ENCODE measurements around the gene HSPA12A.

The HSPA12A gene

DNA sequence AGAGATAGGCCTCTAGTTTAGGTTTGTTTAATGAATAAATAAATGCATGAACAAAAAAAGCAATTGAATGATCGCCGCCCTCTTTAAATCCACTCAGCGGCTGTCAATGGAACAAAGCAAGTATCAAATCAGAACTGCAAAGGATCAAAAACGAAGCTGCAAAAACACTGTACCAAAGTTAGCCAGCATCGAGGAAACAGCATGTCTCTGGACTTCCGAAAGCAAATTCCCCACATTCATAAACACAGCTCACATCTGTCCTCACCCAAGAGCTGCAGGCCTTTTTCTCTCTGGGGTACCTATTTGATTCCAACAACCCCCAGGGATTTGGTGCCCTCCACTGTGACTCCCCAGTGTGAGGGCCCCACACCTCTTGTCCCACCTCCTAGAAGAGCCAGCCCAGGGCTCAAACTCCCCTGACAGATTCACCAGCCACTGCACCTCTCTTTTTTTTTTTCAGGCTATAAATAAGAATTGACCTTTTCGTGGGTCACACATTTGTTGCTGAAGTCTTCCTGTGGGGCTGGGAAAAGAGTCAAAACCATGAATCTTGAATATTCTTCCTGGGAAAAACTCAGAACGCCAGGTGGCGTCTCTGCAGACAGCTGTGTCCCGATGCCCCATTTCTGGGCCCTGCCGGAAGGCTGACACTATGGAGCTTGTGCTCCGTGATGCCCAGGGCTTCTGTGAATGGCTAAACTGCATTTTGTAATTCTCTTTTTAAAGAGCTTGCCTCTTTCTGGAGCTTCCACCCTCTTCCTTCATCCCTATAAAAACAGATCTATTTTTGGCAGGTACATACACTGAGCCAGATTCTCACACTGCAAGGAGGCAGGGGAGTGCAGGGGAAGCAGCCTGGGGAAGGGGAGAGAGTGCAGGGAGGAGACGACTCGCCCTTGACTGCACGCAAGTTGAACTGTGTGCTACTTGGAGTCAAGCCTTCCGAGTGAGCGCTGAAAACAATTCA lies 51.7 kb downstream of the HSPA12A start:
- no peak for DNase-seq

DNA sequence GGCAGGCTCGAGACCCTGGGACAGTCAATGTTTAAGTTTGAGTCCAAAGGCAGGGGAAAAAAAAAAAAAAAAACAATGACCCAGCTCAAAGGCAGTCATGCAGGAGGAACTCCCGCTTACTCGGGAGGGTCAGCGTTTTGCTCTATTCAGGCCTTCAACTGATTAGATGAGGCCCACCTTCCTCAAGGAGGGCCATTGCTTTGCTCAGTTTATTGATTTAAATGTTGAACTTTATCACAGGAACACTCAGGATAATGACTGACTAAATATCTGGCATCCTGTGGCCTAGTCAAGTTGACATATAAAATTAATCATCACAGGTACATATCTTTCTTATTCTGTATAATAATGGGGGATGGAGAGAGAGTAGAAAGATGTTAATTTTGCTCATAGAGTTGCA lies 52.6 kb downstream of the HSPA12A start:
- DNase-seq = no peak

DNA sequence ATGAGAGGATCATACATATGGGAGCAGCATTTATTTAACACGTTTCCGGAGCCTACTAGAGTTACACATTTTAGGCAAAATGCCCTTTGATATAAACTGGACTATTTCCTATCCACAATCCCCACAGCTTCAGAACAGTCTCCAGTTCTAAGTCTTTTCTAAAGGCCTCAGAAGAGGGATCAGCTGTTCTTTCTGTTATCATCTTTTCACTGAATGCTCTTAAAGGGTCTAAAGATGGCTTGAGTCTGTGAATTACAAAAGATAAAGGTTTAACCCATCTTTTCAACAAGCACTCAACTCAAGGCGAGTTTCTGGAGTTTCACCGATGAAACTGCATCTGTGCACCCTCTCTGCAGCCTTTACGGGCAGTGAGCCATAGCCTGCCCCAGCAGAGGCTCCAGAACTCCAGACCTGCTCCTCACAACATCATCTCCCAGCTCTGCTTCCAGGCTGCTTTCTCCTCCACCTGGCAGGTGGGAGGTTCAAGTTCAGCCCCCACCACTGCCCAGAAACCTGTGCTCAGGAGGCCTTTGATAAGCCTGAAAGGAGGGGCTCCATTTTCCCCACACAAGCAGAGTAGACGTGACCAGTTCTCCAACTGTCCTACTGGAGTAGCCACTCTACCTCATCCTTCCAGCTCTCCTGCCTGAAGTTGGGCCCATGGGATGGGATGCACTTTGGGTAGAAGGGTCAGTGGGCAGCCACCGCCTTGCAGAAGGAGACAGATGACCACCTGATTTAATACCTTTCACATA lies 53.4 kb downstream of the HSPA12A start:
- DNase-seq = no peak

DNA sequence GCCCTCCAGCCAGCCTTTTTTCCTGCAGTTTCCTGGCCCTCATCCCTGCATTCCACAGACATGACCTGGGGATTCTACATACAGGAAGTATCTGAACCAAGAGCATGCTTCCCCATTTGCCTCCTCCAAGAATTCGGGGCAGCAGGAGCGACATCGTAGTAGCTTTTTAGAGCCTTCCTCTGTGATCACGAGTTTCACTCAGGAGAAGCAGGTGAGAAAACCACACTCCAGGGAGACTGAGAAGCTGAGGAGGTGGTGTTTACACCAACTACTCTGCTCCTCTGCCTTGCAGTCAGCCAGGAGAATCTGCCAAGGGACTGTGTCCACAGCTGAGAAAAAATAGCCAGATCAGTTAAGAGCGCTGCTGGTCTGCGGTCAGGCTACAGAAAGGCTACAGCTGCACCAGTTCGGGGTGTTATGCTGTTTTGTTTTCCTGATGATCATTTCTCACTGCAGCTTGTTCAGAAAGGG lies 54.1 kb downstream of the HSPA12A start:
- DNase-seq = no peak

DNA sequence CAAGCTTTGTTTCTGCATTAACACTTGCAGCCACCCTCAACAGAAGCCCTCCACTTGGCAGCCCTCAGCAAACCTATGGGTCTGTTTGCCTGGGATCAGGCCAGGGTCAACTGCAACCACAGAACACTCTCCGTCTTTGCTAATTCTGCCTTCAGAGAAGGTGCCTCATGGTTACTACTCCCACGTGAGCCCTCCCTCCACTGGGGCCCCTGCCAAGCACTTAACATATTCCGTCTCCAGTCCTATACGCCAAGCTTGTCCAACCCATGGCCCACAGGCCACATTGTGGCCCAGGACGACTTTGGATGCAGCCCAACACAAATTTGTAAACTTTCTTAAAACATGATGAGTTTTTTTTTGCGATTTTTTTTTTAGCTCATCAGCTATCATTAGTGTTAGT lies 54.7 kb downstream of the HSPA12A start:
- DNase-seq = no peak

DNA sequence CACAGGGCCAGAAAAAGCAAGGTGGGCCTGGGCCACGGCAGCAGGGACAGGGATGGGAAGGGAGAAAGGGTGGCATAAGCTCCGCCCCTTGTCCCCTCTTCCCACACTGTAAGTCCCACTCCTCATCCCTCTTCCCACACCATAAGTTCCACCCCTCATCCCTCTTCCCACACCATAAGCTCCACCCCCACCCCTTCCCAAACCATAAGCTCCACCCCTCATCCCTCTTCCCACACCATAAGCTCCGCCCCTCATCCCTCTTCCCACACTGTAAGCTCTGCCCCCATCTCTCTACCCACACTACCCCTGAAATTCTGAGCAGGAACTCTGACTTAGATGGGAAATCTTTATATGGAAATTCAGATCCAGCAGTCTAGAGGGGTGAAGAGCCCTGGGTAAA lies 55.7 kb downstream of the HSPA12A start:
- DNase-seq = no peak

DNA sequence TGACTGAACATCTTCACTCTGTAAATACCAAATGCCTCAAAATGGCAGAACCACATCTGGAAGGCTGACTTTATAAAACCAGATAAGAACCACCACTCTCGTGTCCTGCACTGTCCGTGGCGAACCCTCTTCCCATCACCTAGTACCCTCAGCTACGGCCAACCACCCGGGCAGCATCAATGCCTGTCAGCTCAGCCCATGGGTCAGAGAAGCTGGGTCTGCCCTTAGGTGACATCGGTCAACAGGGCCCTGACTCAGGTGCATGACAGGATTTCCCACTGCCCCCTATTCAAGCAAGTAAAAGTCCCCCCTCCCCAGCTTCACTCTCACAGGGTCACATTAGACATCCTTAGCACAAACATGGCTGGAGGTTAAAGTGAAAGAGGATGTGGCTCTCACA lies 56.6 kb downstream of the HSPA12A start:
- no peak for DNase-seq

DNA sequence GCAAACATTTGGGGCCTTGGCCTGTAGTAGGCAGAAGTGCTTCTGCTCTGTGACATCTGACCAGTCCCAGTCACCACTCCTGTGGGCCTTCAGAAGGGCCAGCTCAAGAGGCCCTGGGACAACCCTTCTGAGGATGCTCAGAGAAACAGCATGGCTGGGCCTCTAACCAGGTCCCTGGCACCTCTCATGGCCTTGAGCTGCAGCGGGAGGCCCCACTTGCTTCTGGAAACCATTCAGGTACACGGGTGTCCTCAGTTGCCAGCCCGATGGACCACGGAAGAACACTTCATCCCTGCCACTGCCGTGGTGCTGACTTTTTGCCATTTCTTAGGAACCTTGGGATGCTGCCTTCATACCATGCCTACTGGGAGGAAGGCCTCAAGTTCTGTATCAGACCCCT lies 57.6 kb downstream of the HSPA12A start:
- no peak for DNase-seq

DNA sequence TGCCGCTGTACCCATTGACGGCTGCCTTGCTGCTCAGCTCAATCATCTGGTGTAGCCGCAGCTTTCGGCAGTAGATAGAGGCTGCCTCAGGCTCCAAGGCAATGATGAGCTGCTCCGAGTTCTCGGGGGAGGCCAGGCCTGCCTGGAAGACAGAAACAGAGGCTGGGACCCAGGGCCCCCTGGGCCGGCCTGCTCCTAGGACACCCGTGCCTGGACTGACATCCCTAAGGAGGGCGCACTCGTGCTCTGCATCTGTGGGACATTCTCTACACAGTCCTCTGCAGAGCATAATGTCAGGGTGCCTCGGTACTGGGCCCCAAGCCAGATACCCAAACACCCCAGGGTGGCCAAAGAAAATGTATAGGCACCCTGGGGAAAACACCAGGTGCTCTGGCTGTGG lies 58.5 kb downstream of the HSPA12A start:
- no peak for DNase-seq

DNA sequence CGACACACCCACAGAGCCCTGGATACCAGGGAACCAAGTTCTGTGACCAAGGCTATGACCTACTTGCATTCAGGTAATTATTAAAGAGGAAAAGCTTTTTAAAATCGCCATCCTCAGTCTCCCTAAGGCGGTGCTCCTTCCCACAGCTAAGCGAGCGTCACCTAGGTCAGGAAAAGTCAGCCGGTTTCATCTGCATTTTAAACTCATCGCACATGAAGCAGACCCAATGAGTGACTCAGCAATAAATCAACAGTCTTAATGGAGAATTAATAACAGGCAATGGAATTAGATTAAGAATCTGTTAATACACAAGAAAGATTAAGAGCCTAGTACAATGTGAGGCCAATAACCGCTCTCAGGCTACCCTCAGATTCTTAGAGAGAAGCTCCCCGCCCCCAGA lies 59.2 kb downstream of the HSPA12A start:
- no peak for DNase-seq

DNA sequence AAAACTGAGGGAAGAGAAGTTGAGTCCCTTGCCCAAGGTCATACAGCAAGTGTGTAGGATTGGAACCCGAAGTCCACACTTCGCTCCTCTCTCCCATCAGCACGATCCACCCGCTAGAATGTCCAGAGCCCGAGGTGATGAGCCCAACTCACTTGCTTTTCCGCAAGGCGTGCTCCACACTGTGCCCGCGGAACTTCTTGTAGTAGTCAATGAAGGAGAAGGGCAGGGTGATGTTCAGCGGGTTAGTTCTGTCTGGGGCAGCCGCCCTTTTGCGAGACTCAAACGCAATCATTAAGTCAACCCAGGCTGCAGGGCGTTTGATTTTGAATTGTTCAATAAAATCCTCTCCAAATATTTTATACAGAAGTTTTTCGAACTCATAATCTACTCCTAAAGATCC lies 63.0 kb downstream of the HSPA12A start:
- DNase-seq = no peak

DNA sequence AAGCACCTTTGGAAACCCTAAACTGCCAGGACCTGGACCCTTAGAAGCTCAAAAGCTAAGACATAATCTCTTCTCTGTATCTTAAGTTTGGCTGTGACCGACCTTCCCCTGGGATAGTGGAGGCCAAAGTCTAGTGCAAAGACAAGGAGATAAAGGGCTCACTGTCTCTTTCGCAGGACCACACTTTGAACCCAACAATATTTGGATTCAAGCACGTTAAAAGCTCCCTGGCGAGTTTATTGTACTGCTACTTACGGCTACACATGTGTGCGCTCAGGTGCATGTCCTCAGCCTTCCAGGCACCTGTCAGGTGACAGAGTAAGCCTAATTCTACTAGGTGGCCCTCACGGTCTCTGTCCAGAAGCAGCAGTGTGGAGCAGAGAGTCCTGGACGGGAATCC lies 65.7 kb downstream of the HSPA12A start:
- no peak for DNase-seq

DNA sequence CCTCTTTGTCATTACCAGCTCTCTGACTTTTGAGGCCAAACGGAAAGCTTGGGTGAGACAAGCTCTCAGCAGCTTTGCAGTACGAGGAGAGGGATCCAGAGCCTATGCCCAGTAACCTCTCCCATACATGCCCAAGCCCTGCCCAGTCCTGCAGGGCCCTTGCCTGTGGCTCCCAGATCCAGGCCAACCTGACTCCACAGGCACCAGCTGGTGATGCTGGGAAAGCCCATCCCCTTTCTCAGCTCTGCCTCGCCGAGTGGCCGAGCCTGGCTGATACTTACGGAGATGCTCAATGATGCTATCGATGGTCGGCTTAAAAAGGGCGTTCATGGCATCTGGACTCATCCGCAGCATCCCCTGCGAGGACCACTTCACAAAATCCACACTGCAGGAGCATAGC lies 66.2 kb downstream of the HSPA12A start:
- DNase-seq = no peak

DNA sequence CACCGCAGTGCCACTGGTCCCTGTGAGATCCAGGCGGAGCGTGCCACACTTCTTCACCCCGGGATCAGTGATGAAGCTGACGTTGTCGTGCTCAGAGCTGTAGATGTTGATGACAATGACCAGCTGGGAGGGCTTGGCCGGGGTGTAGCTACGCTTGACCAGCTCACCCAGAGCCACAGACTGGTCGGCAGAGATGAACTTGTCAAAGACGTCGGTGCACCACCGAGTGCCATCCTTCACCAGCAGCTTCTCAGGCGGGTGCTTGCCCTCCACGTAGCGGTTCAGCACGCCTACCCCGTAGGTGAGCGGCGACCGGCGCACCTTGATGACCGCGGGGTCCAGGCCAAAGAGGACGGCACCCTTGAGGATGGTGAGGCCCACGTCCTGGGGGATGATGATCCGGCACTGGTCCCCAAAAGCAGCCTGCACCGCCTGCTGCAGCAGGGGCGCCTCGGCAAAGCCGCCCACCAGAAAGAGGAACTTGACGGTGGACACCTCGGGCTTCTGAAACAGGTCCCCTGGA lies 67.4 kb downstream of the HSPA12A start:
- DNase-seq = no peak

DNA sequence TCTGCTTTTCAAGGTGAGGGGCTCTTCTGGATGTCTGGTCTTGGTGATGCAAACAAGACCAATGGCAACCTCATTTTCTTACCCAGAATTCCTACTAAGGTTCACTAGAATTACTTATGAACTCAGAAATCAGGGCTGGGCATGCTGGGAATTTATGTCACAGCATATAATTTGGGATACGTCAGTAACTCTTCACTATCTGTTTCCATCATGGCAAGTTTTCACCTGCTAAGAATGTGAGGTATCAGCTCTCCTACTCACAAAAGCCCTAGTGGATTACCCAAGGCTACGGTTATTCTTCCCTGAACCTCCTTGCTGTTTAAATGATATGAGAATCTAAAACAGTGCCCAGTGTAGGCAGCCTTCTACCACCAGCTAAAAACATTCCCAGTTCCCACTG lies 68.5 kb downstream of the HSPA12A start:
- no peak for DNase-seq

DNA sequence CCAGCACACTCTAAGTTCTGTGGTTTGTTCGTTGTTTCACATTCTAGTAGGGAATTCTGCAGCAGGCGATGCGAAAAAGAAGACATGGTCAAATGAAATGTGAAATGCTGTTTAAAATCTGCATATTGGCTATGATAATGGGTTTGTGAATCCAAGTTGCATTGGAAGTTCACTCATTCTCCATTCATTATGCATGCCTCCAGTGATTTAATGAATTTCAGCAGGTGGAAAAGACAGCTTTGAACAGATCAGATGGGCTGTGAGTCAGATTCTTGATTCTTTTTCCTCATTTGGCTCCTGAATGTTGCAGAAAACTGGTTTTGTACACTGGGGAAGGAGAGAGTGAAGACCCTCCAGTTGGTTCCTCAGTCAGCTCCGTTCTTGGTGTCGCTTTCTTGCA lies 69.5 kb downstream of the HSPA12A start:
- DNase-seq = no peak

DNA sequence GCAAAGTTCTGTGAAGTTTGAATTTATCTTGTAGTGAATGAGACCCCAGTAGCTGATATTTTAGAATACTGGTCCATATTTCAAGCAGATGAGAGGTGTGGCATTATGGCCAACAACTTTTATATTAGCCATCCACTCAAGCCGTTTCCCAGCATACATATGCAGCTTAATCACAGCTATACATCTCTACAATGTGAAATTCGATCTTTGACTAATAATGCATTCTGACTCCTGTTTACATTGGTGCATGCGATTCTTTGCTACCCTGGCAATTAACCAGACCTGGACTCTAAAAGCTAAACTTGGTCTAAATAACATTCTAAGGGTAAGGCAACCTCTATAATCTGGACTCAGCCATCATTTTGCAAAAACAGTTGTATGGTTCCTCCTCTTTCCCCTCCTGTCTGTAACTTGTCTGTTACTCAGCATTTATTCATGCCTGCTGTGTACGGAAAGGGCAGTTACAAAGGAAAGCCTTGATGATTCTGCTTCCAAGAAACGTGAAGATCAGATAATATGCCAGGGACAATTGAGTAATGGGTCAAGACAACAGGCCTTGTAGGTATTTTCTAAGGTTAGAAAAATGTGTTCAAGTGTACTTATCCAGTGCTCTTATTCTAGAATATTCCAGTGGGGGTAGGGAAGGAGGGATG lies 71.0 kb downstream of the HSPA12A start:
- no peak for DNase-seq

DNA sequence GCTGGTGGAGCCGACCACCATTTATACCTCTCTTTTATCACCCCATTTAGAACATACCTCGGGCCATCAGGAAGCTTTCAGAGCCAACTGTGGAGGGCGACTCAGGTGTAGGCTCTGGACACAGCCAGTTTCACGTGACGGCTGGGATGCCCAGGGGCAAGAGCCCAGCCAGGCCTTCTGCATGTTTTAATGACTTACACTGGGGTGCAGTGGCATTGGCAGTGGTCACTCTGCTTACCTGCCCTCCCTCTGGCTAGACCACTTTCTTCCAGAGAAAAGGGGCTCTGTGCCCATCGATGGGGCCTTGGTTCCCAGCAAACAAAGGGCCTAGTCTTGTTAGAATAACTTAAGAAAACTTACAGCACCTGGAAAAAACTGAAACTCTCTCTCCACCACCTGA lies 71.7 kb downstream of the HSPA12A start:
- DNase-seq = no peak

DNA sequence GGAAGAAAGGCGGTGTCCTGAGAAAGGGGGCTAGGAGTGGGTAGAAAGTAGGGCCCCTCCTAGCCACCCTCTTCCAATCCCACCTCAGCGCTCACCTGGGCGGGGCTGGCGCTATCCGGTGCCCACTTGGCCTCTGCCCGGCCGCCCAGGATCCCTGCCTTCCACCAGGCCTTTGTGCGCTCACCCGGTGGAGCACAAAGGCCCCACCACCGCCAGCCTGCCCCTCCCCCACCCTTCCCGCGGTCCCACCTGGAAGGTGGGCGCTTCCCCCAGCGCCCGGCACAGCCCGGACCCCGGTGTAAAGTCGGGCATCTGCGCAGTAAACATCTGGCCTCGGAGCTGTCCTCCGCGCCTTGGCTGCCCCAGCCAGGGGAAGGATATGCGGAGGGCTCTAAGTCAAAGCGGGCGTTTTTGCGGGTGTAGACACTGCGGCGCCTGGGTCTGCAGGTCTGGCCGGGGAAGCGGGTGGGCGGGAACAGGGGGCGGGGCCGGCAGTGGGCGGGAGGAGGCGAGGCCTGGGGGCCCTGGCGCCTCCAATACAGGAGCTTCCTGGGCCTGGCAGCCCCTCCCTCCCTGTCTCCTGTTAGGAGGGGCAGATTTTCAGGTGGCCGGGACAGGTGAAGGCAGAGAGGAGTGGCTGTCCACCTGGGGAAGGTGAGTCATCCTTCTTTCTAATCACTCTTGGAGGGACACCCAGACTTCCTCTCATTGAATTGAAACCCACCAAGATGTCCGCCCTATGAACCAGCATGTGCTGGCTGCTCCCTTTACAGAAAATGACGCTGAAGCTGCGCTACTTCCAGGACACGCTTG lies 72.3 kb downstream of the HSPA12A start:
- DNase-seq = no peak

DNA sequence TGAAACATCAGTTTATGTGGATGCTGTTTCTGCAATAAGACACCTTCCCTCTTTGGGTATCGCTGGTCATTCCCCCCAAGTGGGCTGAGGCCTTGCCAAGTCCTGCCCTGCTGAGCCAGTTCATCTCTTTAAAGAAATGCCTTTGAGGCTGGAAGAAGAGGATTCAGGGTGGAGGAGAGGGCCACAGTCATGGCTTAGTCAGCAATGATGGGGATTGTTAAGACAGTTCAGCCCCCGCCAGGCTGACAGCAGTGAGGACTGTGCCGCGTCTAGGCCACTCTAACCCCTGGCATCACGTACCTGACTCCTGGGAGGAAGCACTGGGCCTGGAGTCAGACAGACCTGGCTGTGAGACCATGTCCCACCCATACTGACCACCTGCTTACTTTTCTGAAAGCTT lies 73.3 kb downstream of the HSPA12A start:
- no peak for DNase-seq

DNA sequence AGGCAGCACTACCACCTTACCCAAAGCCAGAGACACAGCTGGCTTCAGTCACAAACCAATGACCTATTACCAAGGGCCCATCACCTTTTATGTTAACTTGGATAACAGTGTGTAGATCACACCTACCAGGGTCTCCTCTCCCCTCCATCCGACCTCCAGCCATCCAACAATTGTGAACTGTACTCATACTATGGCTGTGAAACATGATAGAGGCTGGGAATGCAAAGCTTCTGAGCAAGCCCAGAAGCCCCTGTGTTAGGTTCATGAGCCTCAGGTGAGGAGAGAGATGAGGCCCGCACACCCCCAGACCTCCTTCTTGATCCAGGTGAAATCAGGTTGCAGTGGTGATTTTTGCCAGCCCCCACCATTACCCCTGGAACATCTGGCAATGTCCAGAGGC lies 73.9 kb downstream of the HSPA12A start:
- DNase-seq = no peak

DNA sequence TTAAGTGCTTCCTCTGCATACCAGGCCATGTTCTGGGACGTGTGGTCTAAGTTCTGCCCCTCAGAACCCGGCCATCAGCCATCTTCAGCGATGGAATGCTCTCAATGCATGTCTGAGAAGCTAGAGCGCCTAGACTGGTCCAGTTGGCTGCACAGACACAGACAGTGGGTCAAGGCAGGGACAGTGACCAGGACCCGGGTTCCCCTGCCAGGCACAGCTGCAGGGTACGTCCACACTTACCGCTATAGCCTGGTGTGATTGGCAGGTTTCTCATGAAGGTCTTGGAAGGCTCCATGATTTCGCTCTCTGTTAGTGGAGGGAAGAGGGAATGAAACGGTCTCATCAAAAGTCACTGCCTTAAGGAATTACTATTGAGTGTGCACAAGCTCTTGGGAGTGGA lies 74.3 kb downstream of the HSPA12A start:
- no peak for DNase-seq

Data from effector CD4-positive, alpha-beta T cell (primary cell).